ENCODE results near the gene NDUFS7.
"Not testable (repeated sequence)": the region's sequence is repeated elsewhere in the genome, so short reads cannot be mapped to it uniquely, and the experiment has no call there.

The NDUFS7 gene

GRCh38 chr19:1435378-1435989, 51.8 kb downstream of the NDUFS7 start:
- TF ChIP-seq, protein P1, sequence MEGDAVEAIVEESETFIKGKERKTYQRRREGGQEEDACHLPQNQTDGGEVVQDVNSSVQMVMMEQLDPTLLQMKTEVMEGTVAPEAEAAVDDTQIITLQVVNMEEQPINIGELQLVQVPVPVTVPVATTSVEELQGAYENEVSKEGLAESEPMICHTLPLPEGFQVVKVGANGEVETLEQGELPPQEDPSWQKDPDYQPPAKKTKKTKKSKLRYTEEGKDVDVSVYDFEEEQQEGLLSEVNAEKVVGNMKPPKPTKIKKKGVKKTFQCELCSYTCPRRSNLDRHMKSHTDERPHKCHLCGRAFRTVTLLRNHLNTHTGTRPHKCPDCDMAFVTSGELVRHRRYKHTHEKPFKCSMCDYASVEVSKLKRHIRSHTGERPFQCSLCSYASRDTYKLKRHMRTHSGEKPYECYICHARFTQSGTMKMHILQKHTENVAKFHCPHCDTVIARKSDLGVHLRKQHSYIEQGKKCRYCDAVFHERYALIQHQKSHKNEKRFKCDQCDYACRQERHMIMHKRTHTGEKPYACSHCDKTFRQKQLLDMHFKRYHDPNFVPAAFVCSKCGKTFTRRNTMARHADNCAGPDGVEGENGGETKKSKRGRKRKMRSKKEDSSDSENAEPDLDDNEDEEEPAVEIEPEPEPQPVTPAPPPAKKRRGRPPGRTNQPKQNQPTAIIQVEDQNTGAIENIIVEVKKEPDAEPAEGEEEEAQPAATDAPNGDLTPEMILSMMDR (IDR thresholded peaks at IDR 0.05; ENCODE audit: insufficient read depth, low read depth, low read length, missing control alignments): no peak
- DNase-seq (ENCODE audit: low read depth): no peak

GRCh38 chr19:1437609-1438008, 53.9 kb downstream of the NDUFS7 start:
- no peak overlapping the region for H3K4me3 ChIP-seq (ENCODE audit: low read length)
- TF ChIP-seq, protein P1 (IDR thresholded peaks at IDR 0.05; ENCODE audit: insufficient read depth, low read depth, low read length, missing control alignments): no peak

More at GRCh38 chr19:1435378-1435989, 51.8 kb downstream of the NDUFS7 start:
- no peak overlapping the region for H3K4me3 ChIP-seq (ENCODE audit: low read length)

GRCh38 chr19:1438035-1438932, 54.6 kb downstream of the NDUFS7 start, which contains the start of gene RPS15:
Gene RPS15 (plus strand): TSS chr19:1438396. CDS start chr19:1438426, 30 bp downstream.
- TF ChIP-seq, protein P1 (IDR thresholded peaks at IDR 0.05; ENCODE audit: insufficient read depth, low read depth, low read length, missing control alignments): peak; percentile 89
- H3K4me3 ChIP-seq (ENCODE audit: low read length): peak within 1 kb of the TSS; percentile 93
- peak; percentile 95 for DNase-seq (ENCODE audit: low read depth)

More at GRCh38 chr19:1437609-1438008, 53.9 kb downstream of the NDUFS7 start:
- DNase-seq (ENCODE audit: low read depth): no peak

DNA sequence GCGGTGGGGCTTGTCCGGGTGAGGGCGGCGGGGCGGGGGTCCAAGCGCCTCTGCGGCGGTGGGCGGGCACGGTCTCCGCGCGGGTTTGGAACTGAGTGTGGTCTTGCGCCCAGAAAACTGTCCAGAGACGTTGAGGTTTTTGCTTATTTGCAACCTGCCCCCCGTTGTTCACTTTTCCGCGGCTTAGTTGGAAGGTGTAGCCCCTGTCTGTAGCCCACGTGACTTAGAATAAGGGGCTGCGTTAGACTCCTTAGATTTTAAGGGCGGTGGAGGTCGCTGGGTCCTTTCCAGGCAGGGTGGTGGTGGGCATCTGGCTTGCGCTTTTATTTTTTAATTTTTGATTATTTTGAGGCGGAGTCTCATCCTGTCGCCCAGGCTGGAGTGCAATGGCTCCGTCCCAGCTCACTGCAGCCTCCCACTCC, 55.2 kb downstream of the NDUFS7 start:
- DNase-seq (ENCODE audit: low read depth): no peak
- peak overlapping the region; percentile 93 for H3K4me3 ChIP-seq (ENCODE audit: low read length)
- TF ChIP-seq, protein P1 (IDR thresholded peaks at IDR 0.05; ENCODE audit: insufficient read depth, low read depth, low read length, missing control alignments): no peak

DNA sequence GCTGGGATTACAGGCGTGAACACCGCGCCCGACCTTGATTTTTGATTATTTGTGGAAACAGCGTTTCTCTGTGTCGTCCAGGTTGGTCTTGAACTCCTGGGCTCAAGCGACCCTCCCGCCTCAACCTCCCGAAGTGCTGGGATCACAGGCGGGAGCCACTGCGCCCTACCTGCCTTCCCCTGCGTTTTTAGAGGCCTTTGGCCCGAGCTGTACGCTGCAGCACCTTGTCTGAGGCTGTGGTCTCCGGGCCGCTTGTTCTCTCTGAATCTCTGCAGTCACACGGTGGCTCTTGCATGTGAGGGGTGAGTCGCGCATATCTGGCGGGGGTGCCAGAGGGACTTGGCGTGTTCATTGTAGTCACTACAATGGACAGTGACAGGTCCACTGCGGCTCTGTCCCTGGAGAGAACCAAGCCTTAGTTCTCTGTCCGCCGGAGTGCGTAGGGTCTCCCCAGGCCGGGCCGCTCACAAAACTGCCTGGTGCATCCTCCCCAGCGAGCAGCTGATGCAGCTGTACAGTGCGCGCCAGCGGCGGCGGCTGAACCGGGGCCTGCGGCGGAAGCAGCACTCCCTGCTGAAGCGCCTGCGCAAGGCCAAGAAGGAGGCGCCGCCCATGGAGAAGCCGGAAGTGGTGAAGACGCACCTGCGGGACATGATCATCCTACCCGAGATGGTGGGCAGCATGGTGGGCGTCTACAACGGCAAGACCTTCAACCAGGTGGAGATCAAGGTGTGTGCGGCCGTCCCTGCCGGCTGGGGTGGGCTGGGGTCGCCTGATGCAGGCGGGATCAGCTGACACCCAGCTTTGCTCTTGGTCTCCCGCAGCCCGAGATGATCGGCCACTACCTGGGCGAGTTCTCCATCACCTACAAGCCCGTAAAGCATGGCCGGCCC, 56.1 kb downstream of the NDUFS7 start:
- H3K4me3 ChIP-seq (ENCODE audit: low read length): peak overlapping the region; percentile 93
- DNase-seq (ENCODE audit: low read depth): not testable (repeated sequence)

- no peak for DNase-seq (ENCODE audit: low read depth)
- TF ChIP-seq, protein P1 (IDR thresholded peaks at IDR 0.05; ENCODE audit: insufficient read depth, low read depth, low read length, missing control alignments): no peak
These were observed 56.7 kb downstream of the NDUFS7 start for GRCh38 chr19:1440418-1440801.

More at GRCh38 chr19:1440418-1440801, 56.7 kb downstream of the NDUFS7 start:
- no peak overlapping the region for H3K4me3 ChIP-seq (ENCODE audit: low read length)

Data from epithelial cell of esophagus (primary cell).